Karpas-422 (cell line): ENCODE data around the gene FXYD5. TPM values are rescaled to one million over a fixed set of nuclear protein-coding genes. Genes with fewer than 3 reads are reported as not detected.

Experiments
- DNase-seq: peaks from one replicate; pipeline ENCODE4 v3.0.0-alpha.2; 2015
- H2AFZ ChIP-seq: fragments of 200-600 bp; sonication (generic); 2 replicates; pipeline ENCODE4 v1.6.1; 2014; ENCODE audit warnings: antibody characterized with exemption, low read length, mixed read lengths
- H3K27ac ChIP-seq: fragments of 200-600 bp; sonication (generic); 2 replicates; pipeline ENCODE4 v1.5.1; 2014; ENCODE audit warnings: mild to moderate bottlenecking, low read length, moderate library complexity
- H3K27me3 ChIP-seq: fragments of 200-600 bp; sonication (generic); 2 replicates; pipeline ENCODE4 v1.6.1; 2014; ENCODE audit warnings: low read length, mixed read lengths
- H3K36me3 ChIP-seq: fragments of 200-600 bp; sonication (generic); 2 replicates; pipeline ENCODE4 v1.6.1; 2014; ENCODE audit warnings: low read length, mixed read lengths; ENCODE audit not compliant: insufficient read depth
- H3K4me1 ChIP-seq: fragments of 200-600 bp; sonication (generic); 2 replicates; pipeline ENCODE4 v1.6.1; 2014; ENCODE audit warnings: mild to moderate bottlenecking, low read length, mixed read lengths
- H3K4me2 ChIP-seq: fragments of 200-600 bp; sonication (generic); 2 replicates; pipeline ENCODE4 v1.6.1; 2014; ENCODE audit warnings: low read length, low read depth, mild to moderate bottlenecking; ENCODE audit not compliant: poor library complexity, severe bottlenecking
- H3K4me3 ChIP-seq: fragments of 200-600 bp; sonication (generic); 2 replicates; pipeline ENCODE4 v1.5.1; 2014; ENCODE audit warnings: mild to moderate bottlenecking, antibody characterized with exemption, low read length, mixed read lengths
- H3K79me2 ChIP-seq: fragments of 200-600 bp; sonication (generic); 2 replicates; pipeline ENCODE4 v1.6.1; 2014; ENCODE audit warnings: mild to moderate bottlenecking, low read length, mixed read lengths
- H3K9ac ChIP-seq: fragments of 200-600 bp; sonication (generic); 2 replicates; pipeline ENCODE4 v1.6.0; 2014; ENCODE audit warnings: low read length
- H3K9me2 ChIP-seq: fragments of 200-600 bp; sonication (generic), shearing (Covaris generic); replicated peaks from 2 replicates; pipeline ENCODE4 v1.6.0; 2014; ENCODE audit warnings: mild to moderate bottlenecking, low read length, moderate library complexity; ENCODE audit not compliant: insufficient read depth
- H3K9me3 ChIP-seq: fragments of 300-700, 200-600 bp; sonication (generic); 2 replicates; pipeline ENCODE4 v1.6.1; 2014; ENCODE audit warnings: low read length, mixed read lengths
- H4K20me1 ChIP-seq: fragments of 200-600 bp; sonication (generic); 2 replicates; pipeline ENCODE4 v1.6.1; 2014; ENCODE audit warnings: mild to moderate bottlenecking, antibody characterized with exemption, low read length, low read depth; ENCODE audit not compliant: insufficient read depth
- total RNA-seq: library from RNA; depleted of rRNA; stranded (reverse); fragments of >200 nt; shearing (Covaris generic); gene quantifications from 2 replicates; pipeline ENCODE4 v1.2.3, GENCODE V29; 2014; ENCODE audit warnings: low replicate concordance; rRNA removed

FXYD5 gene, protein sequence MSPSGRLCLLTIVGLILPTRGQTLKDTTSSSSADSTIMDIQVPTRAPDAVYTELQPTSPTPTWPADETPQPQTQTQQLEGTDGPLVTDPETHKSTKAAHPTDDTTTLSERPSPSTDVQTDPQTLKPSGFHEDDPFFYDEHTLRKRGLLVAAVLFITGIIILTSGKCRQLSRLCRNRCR
- 89.3 and 134 TPM in 2 replicates for total RNA-seq

GRCh38 chr19:35154525-35155406, at the start of gene FXYD5:
Gene FXYD5 (plus strand): TSS chr19:35154735. CDS start chr19:35155551, 816 bp downstream.
- peaks cover 20% of the 10 kb centered on the region for H3K79me2 ChIP-seq
- no peaks in the 10 kb centered on the region for H4K20me1 ChIP-seq
- peak within 1 kb of the TSS; percentile 98 for H3K4me2 ChIP-seq
- H2AFZ ChIP-seq: peak within 1 kb of the TSS; percentile 96
- no peaks in the 10 kb centered on the region for H3K27me3 ChIP-seq
- H3K36me3 ChIP-seq: peaks cover 23% of the 10 kb centered on the region
- DNase-seq: peak; percentile 83
- peak within 1 kb of the TSS; percentile 92 for H3K9ac ChIP-seq
- no peaks in the 10 kb centered on the region for H3K9me2 ChIP-seq
- no peaks in the 10 kb centered on the region for H3K9me3 ChIP-seq
- H3K4me1 ChIP-seq: peaks cover 21% of the 10 kb centered on the region
- H3K4me3 ChIP-seq: peak within 1 kb of the TSS; percentile 96
- peak within 1 kb of the TSS; percentile 37; the same call in 1 of the 2 replicates for H3K27ac ChIP-seq

DNA sequence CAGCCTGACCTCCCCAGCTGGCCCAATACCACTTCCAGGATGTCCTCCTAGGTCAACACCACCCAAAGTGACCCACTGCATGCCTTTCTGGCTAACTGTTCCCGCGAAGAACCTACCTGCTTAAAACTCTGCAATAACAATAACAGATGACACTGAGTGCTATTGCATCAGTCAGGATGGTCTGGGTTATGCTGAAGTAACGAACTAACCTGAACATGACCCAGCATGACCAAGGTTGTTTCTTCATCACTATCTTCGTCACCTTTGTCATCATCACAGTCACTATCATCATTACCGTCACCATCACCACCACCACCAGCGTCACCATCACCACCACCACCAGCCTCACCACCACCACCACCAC, 49.5 kb upstream of the FXYD5 start:
- H3K9me2 ChIP-seq: no peaks in the 10 kb centered on the region
- H3K9ac ChIP-seq: no peak overlapping the region
- H3K27me3 ChIP-seq: no peaks in the 10 kb centered on the region
- no peak overlapping the region for H3K4me3 ChIP-seq
- DNase-seq: no peak
- no peak overlapping the region for H2AFZ ChIP-seq
- no peak overlapping the region for H3K4me2 ChIP-seq
- H3K36me3 ChIP-seq: no peaks in the 10 kb centered on the region
- no peaks in the 10 kb centered on the region for H3K79me2 ChIP-seq
- H4K20me1 ChIP-seq: no peaks in the 10 kb centered on the region
- H3K4me1 ChIP-seq: no peaks in the 10 kb centered on the region
- H3K27ac ChIP-seq: no peak overlapping the region
- H3K9me3 ChIP-seq: no peaks in the 10 kb centered on the region

DNA sequence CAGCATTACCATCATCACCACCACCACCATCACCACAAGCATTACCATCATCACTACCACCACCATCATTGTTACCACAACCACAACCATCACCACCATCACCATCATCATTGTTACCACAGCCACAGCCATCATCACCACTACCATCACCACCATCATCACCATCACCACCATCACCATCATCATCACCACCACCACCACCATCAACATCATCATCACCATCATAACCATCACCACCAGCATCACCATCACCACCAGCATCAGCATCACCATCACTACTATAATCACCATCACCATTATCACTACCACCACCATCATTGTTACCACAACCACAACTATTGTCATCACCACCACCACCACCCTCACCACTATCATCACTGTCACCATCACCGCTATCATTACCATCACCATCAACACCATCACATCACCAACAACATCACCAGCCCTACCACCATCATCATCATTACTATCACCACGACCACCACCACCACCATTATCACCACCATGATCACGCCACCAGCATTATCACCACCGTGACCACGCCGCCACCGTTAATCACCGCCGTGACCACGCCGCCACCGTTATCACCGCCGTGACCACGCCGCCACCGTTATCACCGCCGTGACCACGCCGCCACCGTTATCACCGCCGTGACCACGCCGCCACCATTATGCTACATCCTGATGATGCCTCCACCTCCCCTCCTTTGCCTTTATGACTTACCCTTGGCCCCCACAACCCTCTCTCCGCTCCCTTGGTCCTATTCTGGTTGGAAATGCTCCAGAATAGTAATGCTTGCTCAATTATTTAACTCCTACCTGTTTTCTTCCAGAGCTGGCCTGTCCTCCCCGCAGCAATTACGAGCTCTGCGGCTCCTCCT, 48.9 kb upstream of the FXYD5 start:
- no peak for DNase-seq
- Histone ChIP-seq H4K20me1 (no peaks in the 10 kb centered on the region), H3K4me3 (no peak overlapping the region), H3K9me3 (no peaks in the 10 kb centered on the region), H3K9ac (no peak overlapping the region), H3K4me2 (no peak overlapping the region), H3K4me1 (no peaks in the 10 kb centered on the region), H3K27me3 (no peaks in the 10 kb centered on the region), H3K9me2 (no peaks in the 10 kb centered on the region), H2AFZ (no peak overlapping the region), H3K36me3 (no peaks in the 10 kb centered on the region), H3K79me2 (no peaks in the 10 kb centered on the region), H3K27ac (no peak overlapping the region)

- Histone ChIP-seq H3K4me2 (no peak overlapping the region), H3K4me1 (no peaks in the 10 kb centered on the region)
Measured at GRCh38 chr19:35106291-35106583, 48.3 kb upstream of the FXYD5 start.

DNA sequence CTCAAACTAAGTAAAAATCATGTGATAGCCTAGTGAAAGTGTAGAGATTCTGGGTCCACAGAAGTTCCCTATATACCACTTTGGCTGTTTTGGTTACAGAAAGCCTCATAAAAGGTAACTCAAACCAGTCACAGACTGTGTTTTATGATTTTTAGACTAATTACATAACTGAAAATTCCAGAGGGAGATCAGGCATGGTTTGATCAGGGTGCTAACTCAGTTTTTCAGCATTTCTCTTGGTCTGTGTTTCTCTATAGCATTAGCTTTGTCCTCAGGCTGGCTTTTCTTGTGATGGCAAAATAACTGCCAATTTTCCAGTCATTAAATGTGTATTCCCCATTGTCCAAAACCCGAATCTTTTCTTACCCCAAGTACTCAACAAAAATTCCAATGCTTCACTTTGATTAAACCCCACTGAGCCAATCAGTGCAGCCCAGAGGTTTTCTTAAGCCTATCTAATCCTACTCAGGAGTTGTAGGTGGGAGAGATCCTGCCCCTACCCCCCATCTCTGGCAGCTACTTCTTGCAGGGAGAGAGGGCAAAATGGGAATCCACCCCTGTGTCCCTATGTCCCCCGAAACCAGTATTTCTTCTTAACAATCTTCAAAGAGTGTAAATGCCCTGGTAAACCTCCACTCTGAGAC, 47.5 kb upstream of the FXYD5 start:
- no peak overlapping the region for H3K4me3 ChIP-seq
- no peak overlapping the region for H3K9ac ChIP-seq
- no peaks in the 10 kb centered on the region for H3K79me2 ChIP-seq
- no peaks in the 10 kb centered on the region for H4K20me1 ChIP-seq
- no peaks in the 10 kb centered on the region for H3K9me3 ChIP-seq
- H3K27ac ChIP-seq: no peak overlapping the region
- no peak for DNase-seq
- no peaks in the 10 kb centered on the region for H3K9me2 ChIP-seq
- no peaks in the 10 kb centered on the region for H3K36me3 ChIP-seq
- H3K4me1 ChIP-seq: no peaks in the 10 kb centered on the region
- H3K4me2 ChIP-seq: no peak overlapping the region
- no peak overlapping the region for H2AFZ ChIP-seq
- no peaks in the 10 kb centered on the region for H3K27me3 ChIP-seq

More at GRCh38 chr19:35106291-35106583, 48.3 kb upstream of the FXYD5 start:
- no peaks in the 10 kb centered on the region for H4K20me1 ChIP-seq
- H3K36me3 ChIP-seq: no peaks in the 10 kb centered on the region
- DNase-seq: no peak
- no peaks in the 10 kb centered on the region for H3K27me3 ChIP-seq
- H3K79me2 ChIP-seq: no peaks in the 10 kb centered on the region
- H3K4me3 ChIP-seq: no peak overlapping the region
- no peaks in the 10 kb centered on the region for H3K9me3 ChIP-seq
- no peaks in the 10 kb centered on the region for H3K9me2 ChIP-seq
- no peak overlapping the region for H3K9ac ChIP-seq
- no peak overlapping the region for H3K27ac ChIP-seq
- no peak overlapping the region for H2AFZ ChIP-seq

DNA sequence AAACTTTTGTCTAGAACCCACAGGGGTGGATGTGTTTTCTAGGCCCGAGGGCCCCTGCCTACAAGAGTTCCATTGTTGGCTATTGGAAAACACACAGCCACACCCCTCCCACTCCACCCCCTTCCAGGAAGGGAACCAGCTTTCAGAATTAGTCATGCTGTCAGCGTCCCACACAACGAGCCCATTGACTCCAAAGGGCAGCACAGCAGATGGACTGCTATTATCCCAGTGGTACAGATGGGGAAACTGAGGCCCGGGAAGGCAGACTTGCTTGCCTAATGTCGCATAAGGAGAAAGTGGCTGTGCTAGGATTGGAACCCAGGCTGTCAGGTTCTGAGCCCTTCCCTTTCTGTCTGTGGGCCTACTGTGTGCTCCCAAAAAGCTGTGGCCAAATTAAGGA, 47.0 kb upstream of the FXYD5 start:
- Histone ChIP-seq H3K9ac (no peak overlapping the region), H3K27me3 (no peaks in the 10 kb centered on the region)

GRCh38 chr19:35108730-35109129, 45.8 kb upstream of the FXYD5 start:
- no peak overlapping the region for H3K4me2 ChIP-seq
- no peaks in the 10 kb centered on the region for H3K27me3 ChIP-seq
- H3K9me3 ChIP-seq: no peaks in the 10 kb centered on the region
- H3K9me2 ChIP-seq: no peaks in the 10 kb centered on the region
- no peak overlapping the region for H3K27ac ChIP-seq
- no peak overlapping the region for H2AFZ ChIP-seq
- H3K4me1 ChIP-seq: no peaks in the 10 kb centered on the region
- H4K20me1 ChIP-seq: no peaks in the 10 kb centered on the region
- H3K4me3 ChIP-seq: no peak overlapping the region
- H3K79me2 ChIP-seq: no peaks in the 10 kb centered on the region
- no peak overlapping the region for H3K9ac ChIP-seq
- DNase-seq: no peak
- no peaks in the 10 kb centered on the region for H3K36me3 ChIP-seq

More for the DNA sequence above, 47.0 kb upstream of the FXYD5 start:
- H3K9me3 ChIP-seq: no peaks in the 10 kb centered on the region
- H3K9me2 ChIP-seq: no peaks in the 10 kb centered on the region
- H3K36me3 ChIP-seq: no peaks in the 10 kb centered on the region
- H2AFZ ChIP-seq: no peak overlapping the region
- H3K4me1 ChIP-seq: no peaks in the 10 kb centered on the region
- no peak overlapping the region for H3K4me3 ChIP-seq
- no peak for DNase-seq
- H3K27ac ChIP-seq: no peak overlapping the region
- H4K20me1 ChIP-seq: no peaks in the 10 kb centered on the region
- no peaks in the 10 kb centered on the region for H3K79me2 ChIP-seq
- H3K4me2 ChIP-seq: no peak overlapping the region
